NT2/D1 (cell line): Measurements from ENCODE around the gene MPZL1.

Experiments used
- SUZ12 ChIP-seq: IDR thresholded peaks from 2 replicates; pipeline ENCODE4 v1.6.1; 2011; ENCODE audit not compliant: insufficient read length, insufficient read depth; ENCODE audit errors: extremely low read depth
- YY1 ChIP-seq: IDR thresholded peaks from 2 replicates; pipeline ENCODE4 v1.6.1; 2011; ENCODE audit not compliant: insufficient read length, insufficient read depth
- ZNF274 ChIP-seq: IDR thresholded peaks from 2 replicates; pipeline ENCODE4 v1.6.1; 2011; ENCODE audit warnings: mild to moderate bottlenecking, low read depth, low read length

- TF ChIP-seq SUZ12 (no peak), ZNF274 (no peak), YY1 (no peak)
Observed at GRCh38 chr1:167706363-167706762, 15.4 kb upstream of the MPZL1 start.
